ENCODE results near the gene NTM.

The NTM gene

DNA sequence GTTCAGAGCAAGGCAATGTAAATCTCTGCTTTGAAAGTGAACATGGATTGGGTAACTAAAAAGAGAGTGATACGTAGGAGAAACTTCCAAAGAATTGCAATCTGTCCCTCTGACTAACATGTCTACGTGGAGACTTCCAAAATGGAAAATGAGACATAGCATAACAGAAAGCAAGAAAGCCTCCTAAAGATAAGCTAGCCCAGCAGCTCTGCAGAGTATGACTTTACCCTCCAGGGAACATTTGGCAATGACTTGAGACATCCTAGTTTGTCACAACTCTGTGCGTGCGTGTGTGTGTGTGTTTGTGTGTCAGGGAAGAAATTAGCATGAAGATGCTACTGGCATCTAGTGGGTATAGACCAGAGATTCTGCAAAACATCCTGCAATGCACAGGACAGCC is 817.4 kb downstream of the NTM start:
- Histone ChIP-seq H3K9ac (ENCODE audit: low read depth, low read length, poor library complexity, severe bottlenecking) (no peak overlapping the region), H3F3A (ENCODE audit: low read depth) (no peaks in the 10 kb centered on the region), H3K4me3 (ENCODE audit: low read length, poor library complexity, severe bottlenecking) (no peak overlapping the region), H3K9me2 (replicated peaks; ENCODE audit: low read depth, low read length) (no peaks in the 10 kb centered on the region), H2AFZ (ENCODE audit: low read length) (no peak overlapping the region), H3K36me3 (ENCODE audit: insufficient read depth, low read length) (no peaks in the 10 kb centered on the region), H3K27me3 (ENCODE audit: insufficient read depth, low read length, poor library complexity, severe bottlenecking) (no peaks in the 10 kb centered on the region), H3K79me2 (ENCODE audit: insufficient read depth, low read length) (no peaks in the 10 kb centered on the region), H3K9me3 (ENCODE audit: insufficient read depth, low read depth, low read length) (no peaks in the 10 kb centered on the region), H3K4me1 (ENCODE audit: insufficient read depth, low read length, poor library complexity, severe bottlenecking) (no peaks in the 10 kb centered on the region), H3K4me2 (ENCODE audit: low read depth, low read length, poor library complexity, severe bottlenecking) (no peak overlapping the region), H4K20me1 (ENCODE audit: insufficient read depth, low read length, poor library complexity, severe bottlenecking) (no peaks in the 10 kb centered on the region)
- no peak for TF ChIP-seq EZH2phosphoT487 (IDR thresholded peaks at IDR 0.05; ENCODE audit: borderline replicate concordance)
- TF ChIP-seq, protein P1, sequence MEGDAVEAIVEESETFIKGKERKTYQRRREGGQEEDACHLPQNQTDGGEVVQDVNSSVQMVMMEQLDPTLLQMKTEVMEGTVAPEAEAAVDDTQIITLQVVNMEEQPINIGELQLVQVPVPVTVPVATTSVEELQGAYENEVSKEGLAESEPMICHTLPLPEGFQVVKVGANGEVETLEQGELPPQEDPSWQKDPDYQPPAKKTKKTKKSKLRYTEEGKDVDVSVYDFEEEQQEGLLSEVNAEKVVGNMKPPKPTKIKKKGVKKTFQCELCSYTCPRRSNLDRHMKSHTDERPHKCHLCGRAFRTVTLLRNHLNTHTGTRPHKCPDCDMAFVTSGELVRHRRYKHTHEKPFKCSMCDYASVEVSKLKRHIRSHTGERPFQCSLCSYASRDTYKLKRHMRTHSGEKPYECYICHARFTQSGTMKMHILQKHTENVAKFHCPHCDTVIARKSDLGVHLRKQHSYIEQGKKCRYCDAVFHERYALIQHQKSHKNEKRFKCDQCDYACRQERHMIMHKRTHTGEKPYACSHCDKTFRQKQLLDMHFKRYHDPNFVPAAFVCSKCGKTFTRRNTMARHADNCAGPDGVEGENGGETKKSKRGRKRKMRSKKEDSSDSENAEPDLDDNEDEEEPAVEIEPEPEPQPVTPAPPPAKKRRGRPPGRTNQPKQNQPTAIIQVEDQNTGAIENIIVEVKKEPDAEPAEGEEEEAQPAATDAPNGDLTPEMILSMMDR (conservative IDR thresholded peaks at IDR 0.05; ENCODE audit: low read length): no peak

DNA sequence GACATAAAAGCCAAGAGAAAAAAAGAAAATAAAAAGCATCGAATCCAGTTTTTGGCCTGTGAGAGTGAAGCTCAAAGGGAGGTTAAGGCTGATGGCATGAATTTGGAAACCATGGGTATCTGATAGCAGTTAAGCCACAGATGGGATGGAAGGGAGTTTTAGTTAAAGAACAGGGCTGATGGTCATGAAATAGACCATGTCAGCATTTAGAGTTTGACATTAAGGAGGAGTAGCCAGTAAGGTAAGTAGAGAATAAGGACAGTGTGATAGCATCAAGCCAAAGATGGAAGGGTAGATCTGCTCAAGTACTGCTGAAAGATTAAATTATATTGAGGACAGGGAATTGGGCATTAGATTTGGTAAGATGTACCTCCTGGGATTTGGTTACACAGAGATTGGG is 826.5 kb downstream of the NTM start:
- Histone ChIP-seq H3K9me3 (ENCODE audit: insufficient read depth, low read depth, low read length) (no peaks in the 10 kb centered on the region; the same call in 1 of the 2 replicates), H3K79me2 (ENCODE audit: insufficient read depth, low read length) (no peaks in the 10 kb centered on the region), H3K9me2 (replicated peaks; ENCODE audit: low read depth, low read length) (no peaks in the 10 kb centered on the region), H2AFZ (ENCODE audit: low read length) (no peak overlapping the region), H3K9ac (ENCODE audit: low read depth, low read length, poor library complexity, severe bottlenecking) (no peak overlapping the region), H4K20me1 (ENCODE audit: insufficient read depth, low read length, poor library complexity, severe bottlenecking) (no peaks in the 10 kb centered on the region), H3K27me3 (ENCODE audit: insufficient read depth, low read length, poor library complexity, severe bottlenecking) (no peaks in the 10 kb centered on the region), H3K4me3 (ENCODE audit: low read length, poor library complexity, severe bottlenecking) (no peak overlapping the region), H3K4me2 (ENCODE audit: low read depth, low read length, poor library complexity, severe bottlenecking) (no peak overlapping the region), H3F3A (ENCODE audit: low read depth) (no peaks in the 10 kb centered on the region), H3K4me1 (ENCODE audit: insufficient read depth, low read length, poor library complexity, severe bottlenecking) (no peaks in the 10 kb centered on the region), H3K36me3 (ENCODE audit: insufficient read depth, low read length) (no peaks in the 10 kb centered on the region)
- TF ChIP-seq EZH2phosphoT487 (IDR thresholded peaks at IDR 0.05; ENCODE audit: borderline replicate concordance): no peak
- TF ChIP-seq, protein P1 (conservative IDR thresholded peaks at IDR 0.05; ENCODE audit: low read length): no peak

DNA sequence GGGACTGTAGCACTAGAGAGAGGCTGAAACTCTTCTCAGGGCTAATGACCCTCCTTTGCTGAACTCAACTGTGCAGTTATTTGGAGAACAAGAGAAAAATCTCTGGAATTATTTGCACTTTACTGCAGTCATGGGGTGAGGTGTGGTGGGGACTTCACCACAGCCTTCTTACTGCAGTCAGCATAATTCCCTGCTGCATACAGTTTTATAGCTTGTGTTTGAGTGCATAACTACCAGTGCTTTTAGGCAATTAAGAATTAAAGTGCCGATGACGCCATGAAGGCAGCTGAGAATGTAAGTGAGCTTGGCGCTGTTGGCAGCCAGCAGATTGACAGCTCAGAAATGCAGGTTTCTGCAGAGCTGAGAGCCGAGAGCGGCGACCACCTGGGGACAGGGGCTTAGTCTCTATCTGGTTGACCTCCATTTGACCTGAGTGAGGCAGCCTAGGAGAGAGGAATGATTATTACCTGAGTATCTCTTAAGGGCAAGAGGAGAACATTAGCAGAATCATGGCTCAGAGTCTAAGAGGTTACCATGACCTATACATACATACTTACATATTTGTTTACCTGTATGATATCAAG is 830.0 kb downstream of the NTM start:
- H3K4me1 ChIP-seq (ENCODE audit: insufficient read depth, low read length, poor library complexity, severe bottlenecking): no peaks in the 10 kb centered on the region
- no peaks in the 10 kb centered on the region for H3K27me3 ChIP-seq (ENCODE audit: insufficient read depth, low read length, poor library complexity, severe bottlenecking)
- no peak overlapping the region for H3K9ac ChIP-seq (ENCODE audit: low read depth, low read length, poor library complexity, severe bottlenecking)
- H3K79me2 ChIP-seq (ENCODE audit: insufficient read depth, low read length): no peaks in the 10 kb centered on the region
- H3K4me2 ChIP-seq (ENCODE audit: low read depth, low read length, poor library complexity, severe bottlenecking): no peak overlapping the region
- no peaks in the 10 kb centered on the region for H3K36me3 ChIP-seq (ENCODE audit: insufficient read depth, low read length)
- H3K9me2 ChIP-seq (replicated peaks; ENCODE audit: low read depth, low read length): no peaks in the 10 kb centered on the region
- no peak overlapping the region for H2AFZ ChIP-seq (ENCODE audit: low read length)
- H4K20me1 ChIP-seq (ENCODE audit: insufficient read depth, low read length, poor library complexity, severe bottlenecking): no peaks in the 10 kb centered on the region
- H3F3A ChIP-seq (ENCODE audit: low read depth): no peaks in the 10 kb centered on the region
- TF ChIP-seq, protein P1 (conservative IDR thresholded peaks at IDR 0.05; ENCODE audit: low read length): no peak
- TF ChIP-seq EZH2phosphoT487 (IDR thresholded peaks at IDR 0.05; ENCODE audit: borderline replicate concordance): no peak
- H3K4me3 ChIP-seq (ENCODE audit: low read length, poor library complexity, severe bottlenecking): no peak overlapping the region
- H3K9me3 ChIP-seq (ENCODE audit: insufficient read depth, low read depth, low read length): no peaks in the 10 kb centered on the region; the same call in 1 of the 2 replicates

Data from Loucy (cell line).